Esophagus muscularis mucosa (tissue), 4 donors: ENCODE results near the gene MDH1B. TPM values are rescaled to one million over a fixed set of nuclear protein-coding genes. Genes with fewer than 3 reads are reported as not detected.

Experiments
- DNase-seq: peaks from one replicate; pipeline ENCODE4 v3.0.0-alpha.2; 2017; ENCODE audit errors: extremely low spot score
- H3K27ac ChIP-seq, 4 donors: fragments of 200-600 bp; sonication (generic); replicated peaks in 1 of 4; 1 replicate in 3 of 4; 2 replicates in 1 of 4; pipeline ENCODE4 v1.5.1; 2016 to 2019; ENCODE audit warnings: mild to moderate bottlenecking in 1 of 4
- H3K27me3 ChIP-seq, 4 donors: fragments of 200-600 bp; sonication (generic); one replicate each; pipeline versions ENCODE4 v1.5.1 to v1.6.0; 2016 to 2019
- H3K36me3 ChIP-seq, 4 donors: fragments of 200-600 bp; sonication (generic); one replicate each; pipeline ENCODE4 v1.5.1; 2016 to 2019
- H3K4me1 ChIP-seq, 4 donors: fragments of 200-600 bp; sonication (generic); one replicate each; pipeline ENCODE4 v1.5.1; 2016 to 2019
- H3K4me3 ChIP-seq, 4 donors: fragments of 200-600 bp; sonication (generic); 1 replicate in 2 of 4; 2 replicates in 2 of 4; pipeline ENCODE4 v1.5.1; 2016 to 2019; ENCODE audit warnings: mild to moderate bottlenecking in 4 of 4, moderate library complexity in 1 of 4
- H3K9me3 ChIP-seq, 4 donors: fragments of 200-600 bp; sonication (generic); 1 replicate in 3 of 4; 2 replicates in 1 of 4; pipeline ENCODE4 v1.5.1; 2016 to 2019
- EP300 ChIP-seq: sonication (generic); formaldehyde crosslinking; IDR thresholded peaks from one replicate; pipeline ENCODE4 v1.6.1; 2017; ENCODE audit warnings: antibody characterized with exemption
- POLR2A ChIP-seq: fragments of 450-650 bp; IDR thresholded peaks from one replicate; pipeline ENCODE4 v1.6.1; 2017; ENCODE audit warnings: antibody characterized with exemption, moderate library complexity, mild to moderate bottlenecking, low read depth
- POLR2AphosphoS5 ChIP-seq, 2 donors: sonication (generic); formaldehyde crosslinking; IDR thresholded peaks; one replicate each; pipeline ENCODE4 v1.6.1; 2017; ENCODE audit warnings: antibody characterized with exemption in 2 of 2
- WGBS: methylation state at CpG from one replicate; pipeline ENCODE4 v1.1.5; 2018; 5-methylcytosine and 5-hydroxymethylcytosine counted together
- intact Hi-C: fragments of 100-400 bp; cut with DNase I; formaldehyde crosslinking; loops from one replicate; pipeline ENCODE4 v1.15.1; 2023
- total RNA-seq, 4 donors: library from RNA; depleted of rRNA; stranded (reverse); fragments of >200 nt; gene quantifications; one replicate each; pipeline versions ENCODE4 v1.1.0 to v1.2.1, GENCODE V29; 2016
- TF ChIP-seq, protein P1 (sequence below), 3 experiments: fragments of 200-600 bp in 2 of 3; fragments of 450-650 bp in 1 of 3; sonication (generic) in 2 of 3; IDR thresholded peaks; one replicate each; pipeline ENCODE4 v1.5.1; 2017 to 2019; ENCODE audit warnings: antibody characterized with exemption in 3 of 3, mild to moderate bottlenecking in 2 of 3, moderate library complexity in 1 of 3

Gene MDH1B
- total RNA-seq, 4 donors from 2014 or later: 0.19 to 1.2 (median 0.75) TPM

- no peaks in the 10 kb centered on the region for H3K27me3 ChIP-seq
- no peak overlapping the region for H3K4me3 ChIP-seq
- peaks cover 28 to 100% (median 88%) of the 10 kb centered on the region in 4 donors for H3K36me3 ChIP-seq
- H3K9me3 ChIP-seq: no peaks in the 10 kb centered on the region
- H3K27ac ChIP-seq: no peak overlapping the region
- intact Hi-C loops: loop anchor here (5.0 kb wide), 1 partner anchor 87 kb away; no protein-coding TSS in a partner anchor
- H3K4me1 ChIP-seq: peaks cover 0 to 4% (median 0%) of the 10 kb centered on the region in 4 donors
- DNase-seq: no peak
- 95% methylated on average over 7 of the region's 7 CpGs for WGBS
- TF ChIP-seq POLR2A: no peak
Measured at GRCh38 chr2:206784559-206785353, 19.6 kb upstream of the MDH1B start.

DNA sequence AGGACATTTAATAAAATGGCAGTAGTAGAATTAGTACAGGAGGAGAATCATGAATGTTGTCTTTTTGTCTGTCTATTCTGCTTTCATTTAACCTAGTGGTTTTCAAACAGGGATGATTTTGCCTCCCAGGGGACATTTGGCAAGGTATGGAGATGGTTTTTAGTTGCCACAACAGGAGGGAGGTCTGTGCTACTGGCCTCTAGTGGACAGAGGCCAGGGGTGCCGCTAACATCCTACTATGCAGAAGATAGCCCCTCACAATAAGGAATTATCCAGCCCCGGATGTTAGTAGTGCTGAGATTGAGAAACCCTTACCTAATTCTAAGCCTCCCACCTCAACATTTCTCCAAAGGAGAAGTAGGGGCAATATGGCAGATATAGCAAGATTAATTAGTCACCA lies 18.6 kb upstream of the MDH1B start:
- H3K4me1 ChIP-seq: peaks cover 0 to 4% (median 0%) of the 10 kb centered on the region in 4 donors
- intact Hi-C loops: loop anchor here (5.0 kb wide), 1 partner anchor 86 kb away; no protein-coding TSS in a partner anchor
- 71% methylated on average over 2 of the region's 2 CpGs for WGBS
- no peak for TF ChIP-seq POLR2A
- TF ChIP-seq EP300: no peak
- TF ChIP-seq, protein P1, sequence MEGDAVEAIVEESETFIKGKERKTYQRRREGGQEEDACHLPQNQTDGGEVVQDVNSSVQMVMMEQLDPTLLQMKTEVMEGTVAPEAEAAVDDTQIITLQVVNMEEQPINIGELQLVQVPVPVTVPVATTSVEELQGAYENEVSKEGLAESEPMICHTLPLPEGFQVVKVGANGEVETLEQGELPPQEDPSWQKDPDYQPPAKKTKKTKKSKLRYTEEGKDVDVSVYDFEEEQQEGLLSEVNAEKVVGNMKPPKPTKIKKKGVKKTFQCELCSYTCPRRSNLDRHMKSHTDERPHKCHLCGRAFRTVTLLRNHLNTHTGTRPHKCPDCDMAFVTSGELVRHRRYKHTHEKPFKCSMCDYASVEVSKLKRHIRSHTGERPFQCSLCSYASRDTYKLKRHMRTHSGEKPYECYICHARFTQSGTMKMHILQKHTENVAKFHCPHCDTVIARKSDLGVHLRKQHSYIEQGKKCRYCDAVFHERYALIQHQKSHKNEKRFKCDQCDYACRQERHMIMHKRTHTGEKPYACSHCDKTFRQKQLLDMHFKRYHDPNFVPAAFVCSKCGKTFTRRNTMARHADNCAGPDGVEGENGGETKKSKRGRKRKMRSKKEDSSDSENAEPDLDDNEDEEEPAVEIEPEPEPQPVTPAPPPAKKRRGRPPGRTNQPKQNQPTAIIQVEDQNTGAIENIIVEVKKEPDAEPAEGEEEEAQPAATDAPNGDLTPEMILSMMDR (IDR thresholded peaks at IDR 0.05): peak in 1 of 3 experiments; percentile 25
- peaks cover 31 to 100% (median 88%) of the 10 kb centered on the region in 4 donors for H3K36me3 ChIP-seq
- H3K27me3 ChIP-seq: no peaks in the 10 kb centered on the region
- DNase-seq: no peak
- no peaks in the 10 kb centered on the region for H3K9me3 ChIP-seq
- H3K4me3 ChIP-seq: no peak overlapping the region
- no peak overlapping the region for H3K27ac ChIP-seq

DNA sequence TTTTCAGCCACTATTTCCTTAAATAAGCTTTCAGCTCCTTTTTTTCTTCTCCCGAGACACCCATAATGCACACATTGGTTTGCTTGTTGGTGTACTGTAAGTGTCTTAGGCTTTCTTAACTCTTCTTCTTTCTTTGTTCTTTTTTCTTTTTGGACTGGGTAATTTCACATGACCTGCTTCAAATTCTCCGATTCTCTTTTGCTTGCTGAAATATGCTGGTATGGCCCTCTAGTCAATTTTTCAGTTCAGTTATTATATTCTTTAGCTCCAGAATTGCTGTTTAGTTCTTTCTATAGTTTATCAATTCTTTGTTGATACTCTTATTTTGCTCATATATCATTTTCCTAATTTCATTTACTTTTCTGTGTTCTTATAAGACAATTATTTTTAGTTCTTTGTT lies 15.5 kb upstream of the MDH1B start:
- no peak overlapping the region for H3K27ac ChIP-seq
- peaks cover 24 to 95% (median 76%) of the 10 kb centered on the region in 4 donors for H3K36me3 ChIP-seq
- intact Hi-C loops: loop anchor here (5.0 kb wide), 1 partner anchor 83 kb away; no protein-coding TSS in a partner anchor
- WGBS: 98% methylated on average over 2 of the region's 2 CpGs
- H3K9me3 ChIP-seq: peaks cover 0 to 9% (median 5%) of the 10 kb centered on the region in 4 donors
- no peak for DNase-seq
- H3K4me1 ChIP-seq: peaks cover 0 to 4% (median 0%) of the 10 kb centered on the region in 4 donors
- no peaks in the 10 kb centered on the region for H3K27me3 ChIP-seq
- no peak overlapping the region for H3K4me3 ChIP-seq
- TF ChIP-seq EP300 (no peak), POLR2AphosphoS5 (IDR thresholded peaks at IDR 0.05) (no peak), POLR2A (no peak)
- TF ChIP-seq, protein P1 (IDR thresholded peaks at IDR 0.05): no peak

DNA sequence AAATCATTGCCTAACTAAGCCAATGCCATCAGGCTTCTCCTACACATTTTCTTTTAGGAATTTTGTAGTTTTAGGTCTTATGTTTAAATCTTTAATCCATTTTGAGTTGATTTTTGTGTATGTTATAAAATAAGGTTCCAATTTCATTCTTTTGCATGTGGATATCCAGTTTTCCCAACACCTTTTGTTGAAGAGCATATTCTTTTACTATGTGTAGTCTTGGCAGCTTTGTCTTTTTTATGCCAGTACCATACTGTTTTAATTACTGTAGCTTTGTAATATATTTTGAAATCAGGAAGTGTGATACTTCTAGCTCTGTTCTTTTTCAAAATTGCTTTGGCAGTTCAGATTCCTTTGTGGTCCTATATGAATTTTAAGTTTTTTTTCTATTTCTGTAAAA lies 11.3 kb upstream of the MDH1B start:
- TF ChIP-seq POLR2A (no peak), EP300 (no peak)
- TF ChIP-seq, protein P1 (IDR thresholded peaks at IDR 0.05): no peak
- no peaks in the 10 kb centered on the region for H3K27me3 ChIP-seq
- H3K27ac ChIP-seq: no peak overlapping the region
- DNase-seq: no peak
- peaks cover 0 to 1% (median 0%) of the 10 kb centered on the region in 4 donors for H3K4me1 ChIP-seq
- peaks cover 50 to 95% (median 70%) of the 10 kb centered on the region in 4 donors for H3K36me3 ChIP-seq
- H3K9me3 ChIP-seq: peaks cover 0 to 9% (median 5%) of the 10 kb centered on the region in 4 donors
- no peak overlapping the region for H3K4me3 ChIP-seq
- intact Hi-C loops: no loop called here

GRCh38 chr2:206774871-206775270 lies 9.7 kb upstream of the MDH1B start:
- TF ChIP-seq POLR2AphosphoS5 (IDR thresholded peaks at IDR 0.05) (no peak), EP300 (no peak), POLR2A (no peak)
- TF ChIP-seq, protein P1 (IDR thresholded peaks at IDR 0.05): no peak
- H3K4me1 ChIP-seq: no peaks in the 10 kb centered on the region
- no peak for DNase-seq
- WGBS: 90% methylated on average over 1 of the region's 1 CpG
- peaks cover 54 to 94% (median 71%) of the 10 kb centered on the region in 4 donors for H3K36me3 ChIP-seq
- H3K4me3 ChIP-seq: no peak overlapping the region
- no peaks in the 10 kb centered on the region for H3K27me3 ChIP-seq
- H3K27ac ChIP-seq: no peak overlapping the region
- peaks cover 0 to 9% (median 5%) of the 10 kb centered on the region in 4 donors for H3K9me3 ChIP-seq
- intact Hi-C loops: no loop called here
